ENCODE data around the gene SPI1.

DNA sequence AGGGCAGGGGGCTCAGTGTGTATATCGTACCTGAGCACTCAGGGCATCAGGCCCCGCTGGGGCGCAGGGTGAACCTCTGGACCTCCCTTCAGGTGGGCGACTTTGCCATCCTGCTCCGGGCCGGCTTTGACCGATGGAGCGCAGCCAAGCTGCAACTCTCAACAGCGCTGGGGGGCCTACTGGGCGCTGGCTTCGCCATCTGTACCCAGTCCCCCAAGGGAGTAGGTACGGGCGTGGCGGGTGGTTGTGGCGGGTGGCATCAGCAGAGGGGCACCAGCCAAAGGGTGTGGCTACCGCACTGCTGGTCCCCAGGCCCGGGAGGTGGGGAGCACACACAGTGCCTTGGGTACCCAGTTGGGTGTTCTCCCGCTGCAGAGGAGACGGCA is 36.3 kb upstream of the SPI1 start:
- TF ChIP-seq CTCF (IDR thresholded peaks at IDR 0.05) (no peak), SIN3A (IDR thresholded peaks at IDR 0.05; ENCODE audit: borderline replicate concordance, insufficient read depth, low read depth, low read length) (no peak), POLR2AphosphoS5 (IDR thresholded peaks at IDR 0.05; ENCODE audit: low read depth, low read length) (no peak)
- TF ChIP-seq, protein P1, sequence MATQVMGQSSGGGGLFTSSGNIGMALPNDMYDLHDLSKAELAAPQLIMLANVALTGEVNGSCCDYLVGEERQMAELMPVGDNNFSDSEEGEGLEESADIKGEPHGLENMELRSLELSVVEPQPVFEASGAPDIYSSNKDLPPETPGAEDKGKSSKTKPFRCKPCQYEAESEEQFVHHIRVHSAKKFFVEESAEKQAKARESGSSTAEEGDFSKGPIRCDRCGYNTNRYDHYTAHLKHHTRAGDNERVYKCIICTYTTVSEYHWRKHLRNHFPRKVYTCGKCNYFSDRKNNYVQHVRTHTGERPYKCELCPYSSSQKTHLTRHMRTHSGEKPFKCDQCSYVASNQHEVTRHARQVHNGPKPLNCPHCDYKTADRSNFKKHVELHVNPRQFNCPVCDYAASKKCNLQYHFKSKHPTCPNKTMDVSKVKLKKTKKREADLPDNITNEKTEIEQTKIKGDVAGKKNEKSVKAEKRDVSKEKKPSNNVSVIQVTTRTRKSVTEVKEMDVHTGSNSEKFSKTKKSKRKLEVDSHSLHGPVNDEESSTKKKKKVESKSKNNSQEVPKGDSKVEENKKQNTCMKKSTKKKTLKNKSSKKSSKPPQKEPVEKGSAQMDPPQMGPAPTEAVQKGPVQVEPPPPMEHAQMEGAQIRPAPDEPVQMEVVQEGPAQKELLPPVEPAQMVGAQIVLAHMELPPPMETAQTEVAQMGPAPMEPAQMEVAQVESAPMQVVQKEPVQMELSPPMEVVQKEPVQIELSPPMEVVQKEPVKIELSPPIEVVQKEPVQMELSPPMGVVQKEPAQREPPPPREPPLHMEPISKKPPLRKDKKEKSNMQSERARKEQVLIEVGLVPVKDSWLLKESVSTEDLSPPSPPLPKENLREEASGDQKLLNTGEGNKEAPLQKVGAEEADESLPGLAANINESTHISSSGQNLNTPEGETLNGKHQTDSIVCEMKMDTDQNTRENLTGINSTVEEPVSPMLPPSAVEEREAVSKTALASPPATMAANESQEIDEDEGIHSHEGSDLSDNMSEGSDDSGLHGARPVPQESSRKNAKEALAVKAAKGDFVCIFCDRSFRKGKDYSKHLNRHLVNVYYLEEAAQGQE (IDR thresholded peaks at IDR 0.05; ENCODE audit: insufficient read depth in 1 of 2, low read depth in 2 of 2, low read length in 1 of 2): no peak
